ENCODE measurements around the gene CARD6.
A peak's percentile ranks its signal among the peaks of the same experiment; 100 is the strongest.
"Not testable (repeated sequence)": the region's sequence is repeated elsewhere in the genome, so short reads cannot be mapped to it uniquely, and the experiment has no call there.

The CARD6 gene

GRCh38 chr5:40828690-40829661 is 12.2 kb upstream of the CARD6 start:
- no peak for DNase-seq

GRCh38 chr5:40829748-40830533 is 11.2 kb upstream of the CARD6 start:
- DNase-seq, result no peak

- DNase-seq, result no peak
These were observed 9.6 kb upstream of the CARD6 start for GRCh38 chr5:40831346-40832210.

DNA sequence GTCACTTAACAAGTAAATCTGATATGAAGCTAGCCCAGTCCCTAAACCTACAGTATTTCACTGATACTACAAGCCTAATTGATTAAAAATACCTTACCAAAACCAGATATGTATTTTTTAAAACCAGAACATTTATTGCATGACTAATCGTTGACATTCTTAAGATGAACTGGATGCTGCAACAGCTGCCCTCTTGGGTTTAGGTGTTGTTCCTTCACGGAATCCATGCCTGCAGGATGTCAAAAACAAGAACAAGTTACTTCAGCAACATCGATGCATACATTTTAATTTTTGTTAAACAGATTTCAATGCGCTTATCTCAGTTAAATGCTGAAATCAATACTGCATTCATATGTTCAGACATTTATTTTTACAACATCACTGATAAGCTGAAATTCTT is 8.8 kb upstream of the CARD6 start:
- no peak for DNase-seq

GRCh38 chr5:40833712-40834229 is 7.4 kb upstream of the CARD6 start:
- no peak for DNase-seq

DNA sequence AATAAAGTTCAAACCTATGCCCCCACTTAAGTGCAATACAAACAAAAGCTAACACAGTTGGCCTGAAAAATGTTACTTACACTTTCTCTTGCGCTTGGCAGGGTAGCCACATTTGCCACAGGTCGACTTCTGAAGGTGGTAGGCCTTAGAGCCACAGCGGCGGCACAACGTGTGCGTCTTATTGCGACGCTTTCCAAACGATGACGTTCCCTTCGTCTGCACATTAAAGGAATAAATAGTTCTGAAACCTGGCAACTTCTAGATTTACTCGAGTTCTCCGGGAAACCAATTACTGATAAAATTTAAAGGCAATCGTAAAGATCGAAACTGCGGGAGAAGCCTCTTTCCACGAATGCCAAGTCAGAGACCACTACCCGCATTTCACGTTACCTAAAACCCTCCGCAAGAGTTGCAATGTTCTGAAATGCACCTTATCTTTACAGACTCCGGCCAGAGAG is 6.7 kb upstream of the CARD6 start:
- DNase-seq, result peak; percentile 37

GRCh38 chr5:40834849-40835787 is 6.0 kb upstream of the CARD6 start, which contains the start of gene RPL37:
RPL37 (minus strand) TSS chr5:40835222; CDS start chr5:40835185, 37 bp downstream.
- DNase-seq, result peak; percentile 99

GRCh38 chr5:40838086-40838485 is 3.1 kb upstream of the CARD6 start:
- no peak for DNase-seq

DNA sequence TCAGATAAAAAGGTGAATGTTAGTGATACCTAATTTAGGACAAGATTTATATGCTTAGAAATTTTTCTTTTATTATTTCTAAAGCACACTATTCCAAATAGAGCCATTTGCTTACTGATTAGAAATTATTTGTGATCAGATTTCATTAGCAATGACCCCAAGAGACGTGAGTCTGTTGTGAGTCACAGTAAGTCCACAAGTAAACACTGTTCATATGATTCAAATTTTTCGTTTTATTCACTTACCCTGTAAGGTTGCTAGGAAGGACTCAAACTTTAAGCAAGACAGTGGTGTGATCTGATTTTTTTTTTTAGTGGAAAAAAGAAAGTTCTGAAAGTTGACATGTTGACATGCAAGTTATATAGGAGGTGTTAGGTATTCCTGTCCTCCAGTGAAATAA is 1.2 kb downstream of the CARD6 start:
- DNase-seq, result no peak

GRCh38 chr5:40844565-40844964 is 3.4 kb downstream of the CARD6 start:
- DNase-seq, result no peak

DNA sequence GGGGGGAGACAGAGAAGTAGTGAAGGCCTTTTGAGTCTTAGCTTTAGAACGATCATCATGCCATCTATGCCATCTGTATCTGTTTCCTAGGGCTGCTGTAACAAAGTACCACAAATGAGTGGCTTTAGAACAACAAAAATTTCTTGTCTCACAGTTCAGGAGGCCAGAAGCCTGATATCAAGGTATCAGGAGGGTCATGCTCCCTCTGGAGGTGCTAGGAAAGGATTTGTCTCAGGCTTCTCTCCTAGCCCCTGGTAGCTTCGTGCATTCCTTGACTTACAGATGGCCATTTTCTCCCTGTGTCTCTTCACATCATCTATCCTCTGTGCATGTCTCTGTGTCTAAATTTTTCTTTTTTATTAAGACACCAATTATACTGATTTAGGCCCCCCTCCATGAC is 5.2 kb downstream of the CARD6 start:
- no peak for DNase-seq

DNA sequence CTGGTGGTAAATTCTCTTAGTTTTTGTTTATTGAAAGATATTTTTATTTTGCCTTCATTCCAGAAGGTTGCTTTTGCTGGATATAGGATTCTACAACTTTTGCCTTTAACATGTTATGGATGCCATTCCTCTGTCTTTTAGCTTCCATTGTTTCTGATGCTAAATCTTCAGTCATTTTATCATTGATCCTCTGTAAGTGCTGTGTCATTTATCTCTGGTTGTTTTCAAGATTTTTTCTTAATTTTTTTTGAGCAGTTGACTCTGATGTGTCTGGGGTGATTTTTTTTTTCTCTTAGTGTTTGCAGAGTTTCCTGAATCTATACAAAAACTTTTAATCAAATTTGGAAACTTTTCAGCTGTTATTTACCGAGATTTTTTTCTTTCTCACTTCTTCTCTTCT is 6.4 kb downstream of the CARD6 start:
- no peak for DNase-seq

GRCh38 chr5:40853632-40854192 is 12.5 kb downstream of the CARD6 start:
- DNase-seq, result peak; percentile 14

DNA sequence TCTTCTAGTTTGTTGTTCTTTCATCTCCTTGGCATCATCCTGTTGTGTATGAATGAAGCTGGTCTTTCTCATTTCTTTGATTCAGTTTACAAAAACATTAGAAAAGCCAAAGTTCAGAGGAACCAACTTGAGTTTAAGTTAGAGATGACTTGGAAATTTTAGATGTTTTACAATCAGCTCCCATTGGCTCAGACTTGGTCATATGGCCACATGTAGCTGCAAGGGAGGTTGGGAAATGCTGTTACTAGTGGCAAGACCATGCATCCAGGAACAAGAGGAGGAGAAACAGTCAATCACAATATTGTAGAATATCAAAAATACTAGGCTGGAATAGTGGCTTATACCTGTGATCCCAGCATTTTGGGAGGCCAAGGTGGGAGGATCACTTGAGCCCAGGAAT is 19.5 kb downstream of the CARD6 start:
- DNase-seq, result no peak

DNA sequence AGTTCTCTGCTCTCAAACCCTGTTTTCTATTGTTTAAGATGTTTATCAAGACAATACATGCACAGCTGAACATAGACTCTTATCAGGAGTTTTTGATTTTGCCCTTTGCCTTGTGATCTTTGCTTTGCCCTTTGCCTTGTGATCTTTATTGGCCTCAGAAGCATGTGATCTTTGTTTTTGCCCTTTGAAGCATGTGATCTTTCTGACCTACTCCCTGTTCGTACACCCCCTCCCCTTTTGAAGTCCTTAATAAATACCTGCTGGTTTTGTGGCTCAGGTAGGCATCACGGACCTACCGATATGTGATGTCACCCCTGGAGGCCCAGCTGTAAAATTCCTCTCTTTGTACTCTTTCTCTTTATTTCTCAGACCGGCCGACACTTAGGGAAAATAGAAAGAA is 23.8 kb downstream of the CARD6 start:
- DNase-seq, result not testable (repeated sequence)

DNA sequence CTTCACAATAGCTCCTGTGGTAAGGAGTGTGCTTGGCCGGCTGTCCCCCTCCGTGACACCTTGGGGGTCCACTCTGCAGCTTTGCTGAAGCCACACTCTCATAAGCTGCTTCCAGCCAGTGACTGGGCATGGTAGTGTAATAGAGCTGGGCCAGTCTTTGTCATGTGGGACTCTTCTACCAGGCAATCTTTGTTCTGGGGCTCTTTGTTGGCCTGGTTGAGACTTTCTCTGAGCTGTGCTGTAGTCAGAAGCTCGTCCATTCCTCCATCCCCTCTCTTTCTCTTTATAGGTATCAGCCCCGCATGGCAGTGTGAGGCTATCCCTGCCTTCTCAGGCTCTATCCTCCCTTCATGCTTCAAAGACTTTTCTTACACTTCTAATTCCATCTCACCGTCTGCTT is 25.7 kb downstream of the CARD6 start:
- DNase-seq, result no peak

DNA sequence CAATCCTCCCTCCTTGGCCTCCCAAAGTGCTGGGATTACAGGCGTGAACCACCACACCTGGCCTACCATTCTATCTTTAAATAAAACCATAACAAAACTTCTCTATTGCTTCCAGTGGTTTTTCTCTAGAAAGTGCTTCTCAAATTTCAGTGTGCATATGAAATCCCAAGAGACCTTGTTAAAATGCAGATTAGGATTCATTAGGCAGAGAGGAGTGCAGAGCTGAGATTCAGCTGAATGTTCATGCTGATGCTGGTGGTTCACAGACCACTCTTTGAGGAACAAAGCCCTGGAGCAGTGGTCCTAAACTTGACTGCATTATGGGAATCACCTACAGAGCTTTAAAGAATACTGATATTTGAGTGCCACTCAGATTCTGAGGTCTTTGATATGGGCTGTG is 28.2 kb downstream of the CARD6 start:
- peak; percentile 33 for DNase-seq

DNA sequence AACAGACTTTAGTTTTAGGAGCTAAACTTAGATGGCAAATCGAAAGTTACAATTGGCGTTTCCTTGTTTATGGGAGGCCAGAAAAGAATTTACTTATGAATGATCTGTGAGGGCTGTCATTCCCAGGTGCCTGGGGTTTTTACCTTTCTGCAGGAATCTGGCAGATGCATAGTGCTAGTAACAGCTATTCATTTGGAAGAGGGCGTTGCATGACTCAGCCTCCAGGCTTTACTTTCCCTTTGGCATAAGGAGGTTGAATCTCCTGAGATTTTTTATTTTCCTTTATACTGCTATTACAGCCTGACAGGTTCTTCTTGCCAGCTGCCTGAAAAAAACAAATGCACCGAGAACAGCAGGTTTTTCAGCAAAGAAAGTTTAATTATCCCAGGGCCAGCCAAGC is 30.0 kb downstream of the CARD6 start:
- DNase-seq, result no peak

DNA sequence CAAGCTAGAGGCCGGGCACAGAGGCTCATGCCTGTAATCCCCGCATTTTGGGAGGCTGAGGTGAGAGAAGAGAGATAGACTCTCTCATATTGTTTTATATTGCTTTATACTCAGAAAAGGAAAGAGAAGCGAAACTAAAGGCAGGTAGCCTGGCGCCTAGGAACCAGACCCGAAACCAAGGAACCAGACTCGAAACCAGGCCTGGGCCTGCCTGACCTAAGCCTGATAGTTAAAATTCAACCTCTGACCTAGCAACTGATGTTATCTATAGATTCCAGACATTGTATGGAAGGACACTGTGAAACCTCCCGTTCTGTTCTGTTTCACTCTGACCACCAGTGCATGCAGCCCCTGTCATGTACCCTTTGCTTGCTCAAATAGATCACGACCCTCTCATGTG is 31.1 kb downstream of the CARD6 start:
- DNase-seq, result not testable (repeated sequence)

DNA sequence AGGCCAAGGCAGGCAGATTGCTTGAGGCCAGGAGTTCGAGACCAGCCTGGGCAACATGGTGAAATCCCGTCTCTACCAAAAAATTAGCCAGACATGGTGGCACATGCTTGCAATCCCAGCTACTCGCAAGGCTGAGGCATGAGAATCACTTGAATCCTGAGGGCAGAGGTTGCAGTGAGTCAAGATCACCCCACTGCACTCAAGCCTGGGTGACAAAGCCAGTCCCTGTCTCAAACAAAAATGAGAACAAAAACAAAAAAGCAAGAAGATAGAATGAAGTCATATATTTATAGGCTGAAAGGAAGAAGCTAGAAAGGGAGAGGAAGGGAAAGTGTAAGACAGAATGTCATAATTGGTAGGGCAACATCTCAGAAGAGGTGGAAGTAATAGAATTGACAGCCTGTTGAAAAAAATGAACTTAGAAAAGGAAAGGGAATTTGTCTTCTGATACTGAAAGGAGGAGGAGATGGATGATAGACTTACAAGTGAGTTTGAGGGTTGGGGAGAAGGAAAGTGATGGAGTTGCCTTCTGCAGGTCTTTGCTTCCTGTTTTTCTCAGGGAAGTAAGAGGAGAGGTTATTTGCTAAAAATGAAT is 32.2 kb downstream of the CARD6 start:
- DNase-seq, result no peak

DNA sequence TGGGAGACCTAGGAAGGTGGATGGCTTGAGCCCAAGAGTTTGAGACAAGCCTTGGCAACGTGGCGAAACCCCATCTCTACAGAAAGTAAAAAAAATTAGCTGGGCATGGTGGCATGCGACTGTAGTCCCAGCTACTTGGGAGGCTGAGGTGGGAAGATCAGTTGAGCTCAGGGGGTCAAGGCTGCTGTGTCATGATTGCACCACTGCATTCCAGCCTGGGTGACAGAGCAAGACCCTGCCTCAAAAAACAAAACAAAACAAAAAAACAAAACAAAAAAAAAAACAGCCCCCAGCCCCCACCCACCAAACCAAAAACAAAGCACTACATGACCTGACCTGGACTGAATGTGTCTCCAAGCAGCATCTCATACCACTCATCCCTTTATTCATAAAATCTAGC is 34.8 kb downstream of the CARD6 start:
- no peak for DNase-seq

All from NCI-H69 (cell line).